HG02588 (cell line): ENCODE data around the gene COL8A2.
A peak's percentile ranks its signal among the peaks of the same experiment; 100 is the strongest.

Experiments
- ATAC-seq: cut with Tn5 transposase; IDR thresholded peaks from one replicate; pipeline ENCODE4 v1.9.1; 2021; ENCODE audit warnings: mild to moderate bottlenecking, moderate library complexity; ENCODE audit not compliant: unreplicated experiment

COL8A2 gene

DNA sequence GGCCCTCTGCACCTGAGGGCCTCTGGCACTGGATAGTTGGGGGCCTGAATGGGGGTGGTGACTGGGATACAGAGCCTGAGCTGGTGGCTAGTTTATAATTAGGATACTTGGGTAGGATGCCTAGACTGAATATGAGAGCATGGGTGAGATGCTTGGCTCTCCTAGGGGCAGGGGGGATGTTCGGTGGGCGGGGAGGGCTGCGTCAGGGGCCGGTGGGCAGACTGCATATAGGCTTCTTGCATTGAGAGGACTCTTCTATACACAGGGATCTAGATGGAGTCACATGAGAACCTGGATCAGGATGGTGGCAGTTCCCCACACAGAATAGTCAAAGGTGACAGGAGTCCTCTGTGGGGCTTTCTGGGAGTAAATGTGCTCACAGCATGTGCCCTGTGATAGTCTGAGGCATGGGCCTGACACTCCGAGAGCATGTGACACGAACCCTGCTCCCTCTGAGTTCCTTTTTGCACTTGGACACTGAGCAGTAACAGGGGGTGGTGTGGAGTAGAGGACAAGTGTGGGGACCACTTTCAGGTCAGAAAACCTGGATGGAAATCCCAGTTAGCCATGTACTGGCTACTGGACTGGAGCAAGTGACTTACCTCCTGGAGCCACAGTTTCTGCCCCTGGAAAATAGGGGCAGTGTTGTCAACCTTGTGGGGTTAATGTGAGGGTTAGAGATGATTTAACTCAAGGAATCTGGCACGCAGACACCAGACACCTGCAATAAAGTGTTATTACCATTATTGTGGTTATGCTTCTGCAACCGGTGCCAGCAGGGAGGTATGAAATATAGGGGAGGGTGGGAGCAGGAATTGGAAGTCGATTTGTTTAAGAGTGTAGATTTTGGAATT lies 33.2 kb upstream of the COL8A2 start:
- no peak for ATAC-seq

DNA sequence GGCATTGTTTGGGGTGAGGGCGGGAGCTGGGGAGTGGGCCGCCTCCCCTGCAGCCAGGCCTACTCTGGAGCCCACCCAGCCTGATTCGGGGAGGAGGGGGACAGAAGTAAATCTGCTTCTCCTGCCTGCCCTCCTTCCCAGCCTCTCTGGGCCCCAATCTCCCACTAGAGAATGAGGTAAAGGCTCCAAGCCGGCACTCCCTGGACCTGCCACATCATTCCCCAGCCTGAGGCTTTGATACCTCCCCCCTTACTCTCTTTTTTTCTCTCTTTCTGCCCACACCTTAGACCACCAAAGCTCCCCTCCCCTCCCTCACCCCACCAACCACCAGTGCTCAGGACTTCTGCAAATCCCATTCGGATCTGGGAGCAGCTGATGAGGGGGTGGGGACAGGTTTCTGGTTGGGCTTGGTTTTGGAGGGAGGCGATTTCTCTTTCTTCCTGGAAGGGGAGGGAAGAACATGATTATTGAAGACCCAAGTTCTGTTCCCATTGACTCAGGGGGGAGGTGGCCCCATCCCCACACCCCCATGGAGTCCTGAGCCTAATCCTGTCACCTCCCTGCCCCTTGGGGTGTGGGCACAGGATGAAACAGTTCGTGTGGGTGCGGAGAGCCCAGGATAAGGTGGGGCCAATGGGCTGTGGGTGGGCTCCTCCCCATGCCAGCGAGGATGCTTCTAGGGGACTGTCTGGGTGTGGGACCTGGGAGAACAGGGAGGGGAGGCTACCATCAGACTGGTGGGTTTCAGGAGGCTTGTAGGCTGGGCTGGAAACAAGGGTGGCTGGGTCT lies 32.3 kb upstream of the COL8A2 start:
- ATAC-seq = no peak

DNA sequence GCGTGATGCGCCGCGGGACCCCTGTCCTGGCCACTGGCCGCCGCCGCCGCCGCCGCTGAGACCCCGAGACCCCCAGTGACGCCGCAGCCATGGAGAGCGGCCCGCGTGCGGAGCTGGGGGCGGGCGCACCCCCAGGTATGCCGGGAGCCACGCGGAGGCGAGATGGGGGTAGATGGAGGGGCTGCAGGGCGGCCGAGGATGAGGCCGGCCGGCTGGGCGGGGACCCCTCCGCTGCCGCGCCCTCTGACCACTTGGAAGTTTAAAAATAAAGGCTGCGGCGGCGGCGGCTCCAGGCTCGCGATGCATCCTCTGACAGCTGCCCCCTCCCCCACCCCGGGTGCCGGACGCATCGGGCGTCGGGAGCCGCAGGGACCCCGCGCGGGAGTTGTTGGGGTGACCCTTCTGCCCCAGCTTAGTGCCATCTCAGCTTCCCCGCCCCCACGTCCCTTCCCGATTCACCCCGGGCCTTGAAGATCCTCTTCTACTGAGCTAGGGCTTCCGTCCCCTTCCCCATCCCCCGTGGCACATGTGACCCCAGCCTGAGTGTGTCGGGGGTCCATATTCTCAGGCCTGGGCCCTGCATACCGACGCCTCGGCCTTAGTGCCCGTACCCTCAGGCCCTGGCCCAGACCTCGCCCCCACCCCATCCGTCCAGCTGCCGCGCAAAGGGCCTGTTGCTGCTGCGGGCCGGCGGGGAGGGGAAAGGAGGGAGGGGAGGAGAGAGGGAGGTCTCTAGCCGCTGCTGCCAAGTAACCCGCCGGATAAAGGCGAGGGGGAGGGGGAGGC lies 31.5 kb upstream of the COL8A2 start:
- peak; percentile 6 for ATAC-seq

DNA sequence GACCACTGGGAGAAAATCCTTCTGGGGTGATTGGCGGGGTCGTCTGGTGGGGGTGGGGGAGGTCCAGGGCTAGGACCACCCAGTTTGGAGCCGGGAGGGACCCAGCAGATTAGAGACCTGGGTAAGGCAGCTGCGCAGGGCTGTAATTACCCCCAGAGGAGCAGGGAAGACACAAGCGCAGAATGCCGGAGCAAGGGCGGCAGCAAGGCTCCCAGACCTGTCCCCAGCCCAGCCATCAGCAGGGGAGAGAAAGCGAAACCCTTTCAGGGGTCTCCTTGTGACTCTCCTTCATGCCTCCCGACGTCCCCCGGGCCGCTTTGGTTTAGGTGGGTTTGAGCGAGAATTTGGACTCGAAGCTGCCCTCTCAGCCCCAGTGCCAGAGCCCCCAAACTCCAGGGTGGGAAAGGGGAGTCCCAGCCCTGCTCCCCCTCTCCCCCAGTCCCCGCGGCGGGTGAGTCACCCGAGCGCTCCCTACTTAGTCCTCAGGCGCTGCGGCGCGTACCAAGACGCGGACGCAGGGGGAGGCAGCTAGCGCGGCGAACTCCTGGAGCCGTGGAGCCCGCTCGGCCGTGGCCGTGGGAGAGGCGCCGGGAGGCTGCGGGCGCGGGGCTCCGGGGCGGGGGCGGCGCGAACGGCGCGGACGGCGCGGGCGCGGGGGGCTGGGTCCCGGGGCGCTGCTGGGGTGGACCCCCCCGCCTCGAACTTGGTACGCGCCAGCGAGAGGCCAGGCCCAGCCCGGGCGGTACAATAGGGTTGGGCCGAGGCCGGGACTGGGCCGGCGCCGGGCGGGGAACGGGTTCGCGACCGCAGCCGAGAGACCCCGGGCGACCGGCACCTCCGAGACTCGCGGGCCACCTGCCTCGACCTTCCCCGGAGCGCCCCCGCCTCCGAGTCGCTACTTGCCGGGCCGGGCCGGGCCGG lies 30.6 kb upstream of the COL8A2 start, which contains the start of gene MAP7D1:
MAP7D1 (plus strand) TSS at position 753 of the 921 bp plus-strand sequence. CDS start 258 bp downstream, outside the sequence.
- peak; percentile 54 for ATAC-seq

DNA sequence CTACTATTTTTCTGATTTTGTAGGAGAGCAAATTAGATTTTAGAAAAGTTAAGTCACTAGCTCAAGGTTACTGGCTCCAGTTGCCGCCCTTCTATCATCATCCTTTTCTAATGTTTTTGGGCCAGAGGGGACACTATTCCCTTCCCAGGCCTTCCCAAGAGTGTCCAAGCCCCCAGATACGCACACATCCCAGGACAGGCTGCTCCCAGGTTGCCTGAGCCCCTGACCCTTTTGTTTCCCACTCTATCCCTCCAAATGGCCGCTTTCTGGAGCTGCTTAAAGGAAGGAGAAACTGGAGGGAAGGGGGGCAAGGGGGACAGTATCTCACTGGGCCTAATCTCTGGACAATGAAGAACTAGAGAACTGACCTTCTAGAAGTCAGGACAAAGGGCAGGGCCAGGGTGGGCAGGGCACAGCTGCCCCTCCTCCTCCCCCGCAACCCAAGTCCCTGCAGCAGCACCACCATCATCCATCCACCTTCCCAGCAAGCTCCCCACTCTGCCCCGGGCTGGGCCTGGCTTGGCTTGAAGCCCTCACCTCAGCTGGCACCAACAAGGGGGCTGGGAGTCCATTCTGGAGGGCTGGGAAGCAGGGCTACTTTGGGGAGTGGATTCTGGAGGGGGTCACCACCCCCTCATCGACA lies 29.9 kb upstream of the COL8A2 start:
- no peak for ATAC-seq

DNA sequence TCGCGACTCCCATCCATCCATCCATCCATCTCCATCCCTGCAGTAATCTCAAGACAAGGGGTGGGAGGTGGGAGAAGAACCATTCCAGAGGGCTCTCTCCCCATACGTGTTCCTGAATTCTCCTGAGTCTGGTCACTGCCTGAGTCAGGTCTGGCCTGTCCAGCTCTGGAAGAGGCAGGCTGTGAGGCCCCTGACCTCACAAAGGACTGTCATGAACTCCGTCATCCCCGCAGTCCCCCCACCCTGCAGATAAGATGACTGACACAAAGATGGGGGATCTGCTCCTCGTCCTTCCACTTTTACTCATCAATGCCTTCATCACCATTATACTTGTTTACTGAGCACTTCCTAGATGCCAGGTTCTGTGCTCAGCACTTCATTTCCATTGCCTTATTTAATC lies 29.3 kb upstream of the COL8A2 start:
- ATAC-seq = no peak

DNA sequence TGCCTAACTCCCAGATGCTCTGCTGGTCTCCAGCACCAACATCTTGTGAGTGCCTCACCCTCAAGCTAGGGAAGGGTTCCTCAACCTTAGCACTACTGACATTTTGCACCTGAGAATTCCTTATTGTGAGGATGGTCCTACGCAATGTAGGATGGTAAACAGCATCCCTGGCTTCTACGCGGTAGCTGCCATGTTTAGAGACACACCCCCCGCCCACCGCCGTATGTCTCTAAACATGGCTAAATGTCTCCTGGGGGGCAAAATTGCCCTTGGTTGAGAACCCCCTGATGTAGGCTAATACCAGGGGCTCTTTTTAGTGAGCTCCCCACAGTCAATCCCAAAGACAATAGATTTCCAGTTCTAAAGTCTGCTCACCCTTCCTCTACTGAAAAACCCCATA lies 28.5 kb upstream of the COL8A2 start:
- ATAC-seq = no peak

DNA sequence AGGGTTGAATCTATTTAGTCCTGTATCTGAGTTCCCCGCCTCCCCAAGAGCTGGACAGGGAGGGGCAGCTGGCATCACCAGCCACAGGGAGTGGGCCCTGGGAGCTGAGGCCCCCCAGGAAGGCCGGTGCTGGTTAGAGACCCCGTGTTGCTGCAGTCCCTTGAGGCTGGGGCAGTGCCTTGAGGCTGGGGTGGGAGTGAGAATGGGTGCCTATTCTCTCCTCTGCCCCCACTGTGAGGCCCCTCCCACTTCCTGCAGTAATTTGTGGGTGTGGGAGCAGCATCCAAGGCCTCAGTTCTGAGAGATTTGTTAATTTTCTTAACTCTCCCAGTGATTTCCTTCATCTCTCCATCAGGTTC lies 26.8 kb upstream of the COL8A2 start:
- ATAC-seq = no peak

DNA sequence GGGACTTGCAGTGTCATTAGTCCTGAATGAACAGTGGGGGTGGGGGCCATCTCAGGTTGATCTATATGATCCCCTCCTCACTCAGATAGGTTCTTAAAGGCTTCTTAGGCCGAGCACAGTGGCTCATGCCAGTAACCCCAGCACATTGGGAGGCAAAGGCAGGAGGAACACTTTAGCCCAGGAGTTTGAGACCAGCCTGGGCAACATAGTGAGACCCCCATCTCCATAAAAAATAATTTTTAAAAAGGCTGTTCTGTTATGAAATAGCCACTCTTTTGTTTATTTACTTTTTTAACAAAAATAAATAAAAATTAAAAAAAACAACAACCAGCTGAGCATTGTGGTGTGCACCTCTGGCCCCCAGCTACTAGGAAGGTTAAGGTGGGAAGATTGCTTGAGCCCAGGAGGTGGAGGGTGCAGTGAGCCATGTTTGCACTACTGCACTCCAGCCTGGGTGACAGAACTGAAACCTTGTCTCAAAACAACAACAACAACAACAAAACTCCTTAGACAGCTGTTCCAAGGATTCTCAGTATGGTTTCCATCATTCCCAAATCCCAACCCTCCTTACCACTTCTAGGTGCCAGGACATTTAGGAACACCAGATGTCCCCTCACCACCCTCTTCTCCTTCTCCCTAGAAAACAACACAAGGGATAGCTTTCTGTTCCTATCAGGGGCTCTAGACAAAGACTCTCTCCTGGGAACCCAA lies 26.3 kb upstream of the COL8A2 start:
- ATAC-seq = no peak

DNA sequence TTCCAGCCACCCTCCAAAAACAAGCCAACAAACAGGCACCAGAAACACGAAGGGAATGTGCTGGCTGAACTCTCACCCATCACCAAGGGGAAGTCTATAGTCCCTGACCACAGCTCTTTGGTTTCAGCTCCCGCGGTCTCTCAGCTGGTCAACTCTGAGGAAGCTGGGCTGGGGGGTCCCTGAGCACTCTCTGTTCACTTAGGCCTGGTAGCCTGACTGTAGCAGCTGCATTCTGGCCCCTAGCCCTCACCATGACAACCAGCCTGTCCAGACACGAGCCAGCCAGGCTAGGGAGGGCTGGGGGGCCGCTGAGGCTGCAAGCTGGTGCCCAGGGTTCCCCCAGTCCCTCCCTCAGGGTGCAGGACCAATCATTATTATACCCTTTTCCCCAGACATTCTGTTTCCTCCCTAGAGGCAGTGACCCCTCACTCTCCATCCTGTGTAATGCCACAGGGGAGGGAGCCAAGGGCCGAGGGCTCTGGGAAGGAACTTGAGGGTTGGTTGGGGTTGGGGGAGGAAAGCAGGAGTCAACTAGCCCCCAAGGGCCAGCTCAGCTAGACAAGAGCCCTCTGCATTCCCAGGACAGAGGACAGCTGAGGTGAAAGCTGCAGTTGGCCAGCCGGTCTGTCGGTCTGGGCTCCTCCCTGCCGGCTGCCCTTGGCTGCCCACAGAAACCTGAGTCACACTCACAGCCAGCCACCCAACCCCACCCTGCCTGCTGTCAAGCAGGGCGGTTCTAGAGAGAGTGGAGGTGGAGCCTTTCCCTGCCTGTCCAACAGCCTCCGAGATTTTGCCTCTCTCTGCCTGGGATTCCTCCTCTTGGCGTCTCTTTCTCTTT lies 25.5 kb upstream of the COL8A2 start:
- peak; percentile 43 for ATAC-seq

DNA sequence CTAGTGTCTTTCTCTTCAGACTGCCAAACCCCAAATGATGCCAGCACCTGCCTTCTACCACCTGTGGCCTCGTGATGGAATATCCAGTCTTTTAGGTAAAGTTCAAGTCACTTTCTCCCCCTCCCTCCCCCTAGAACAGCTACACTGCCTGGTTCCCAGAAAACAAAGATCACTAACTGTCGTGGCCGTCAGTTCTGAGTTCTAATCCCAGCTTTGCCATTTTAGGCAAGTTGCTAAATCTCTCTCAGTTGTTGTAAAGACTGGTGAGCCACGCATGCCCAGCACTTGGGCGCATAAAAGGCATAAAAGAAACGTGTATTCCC lies 24.9 kb upstream of the COL8A2 start:
- no peak for ATAC-seq

DNA sequence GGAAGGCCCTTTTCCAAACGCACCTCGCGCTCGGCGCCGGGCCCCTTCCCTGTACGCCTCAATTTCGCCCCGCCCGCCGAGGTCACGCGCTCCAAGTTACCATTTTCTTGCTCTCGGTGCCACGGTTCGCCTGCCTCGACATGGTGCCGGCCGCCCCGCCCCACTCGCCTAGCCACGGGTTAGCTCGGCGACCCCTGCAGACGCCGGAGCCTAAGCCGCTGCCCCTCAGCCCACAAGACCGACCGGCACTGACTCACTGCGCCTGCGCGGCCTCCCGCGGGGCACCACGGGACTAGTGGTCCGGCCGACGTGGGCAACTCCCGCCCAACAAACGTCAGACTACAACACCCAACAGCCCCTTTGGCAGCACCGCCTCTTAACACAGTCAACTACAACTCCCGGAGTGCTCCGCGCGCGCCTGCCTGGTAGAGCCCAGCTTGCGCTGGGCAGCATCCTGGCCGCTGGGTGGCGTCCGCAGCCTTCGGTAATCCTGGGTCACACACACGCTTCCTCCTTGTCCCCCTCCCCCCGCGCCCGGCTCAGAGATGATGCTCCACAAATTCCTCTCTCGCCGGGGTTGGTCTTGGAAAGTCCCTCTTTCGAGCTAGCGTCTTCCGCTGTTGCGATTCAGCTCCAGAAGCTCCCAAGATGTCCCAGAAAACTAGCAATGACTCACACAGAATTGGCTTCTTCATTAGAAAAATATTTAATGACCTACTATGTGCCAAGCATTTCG lies 24.4 kb upstream of the COL8A2 start, which contains the start of gene TRAPPC3:
TRAPPC3 (minus strand) TSS at position 250 of the 736 bp plus-strand sequence; CDS start at position 142, 108 bp downstream.
- ATAC-seq = peak; percentile 83

DNA sequence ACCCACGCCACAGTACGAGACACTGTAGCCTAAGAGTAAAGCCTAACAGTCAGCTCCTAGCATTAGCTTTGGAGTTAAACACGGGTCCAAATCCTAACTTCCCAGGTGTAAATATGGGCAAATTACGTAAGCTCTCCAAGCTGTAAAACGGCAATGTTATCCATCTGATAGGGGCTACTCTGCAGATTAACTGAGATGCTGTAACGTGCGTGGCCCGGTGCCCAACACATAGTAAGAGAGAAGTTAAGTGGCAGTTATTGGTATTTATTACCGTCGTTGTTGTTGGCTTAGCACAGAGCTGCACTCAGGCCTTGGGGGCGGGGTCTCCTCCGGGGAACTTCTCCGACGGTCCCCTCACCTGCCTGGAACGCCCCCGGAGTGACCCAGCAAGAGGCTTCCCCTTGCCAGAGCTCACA lies 23.8 kb upstream of the COL8A2 start:
- no peak for ATAC-seq

DNA sequence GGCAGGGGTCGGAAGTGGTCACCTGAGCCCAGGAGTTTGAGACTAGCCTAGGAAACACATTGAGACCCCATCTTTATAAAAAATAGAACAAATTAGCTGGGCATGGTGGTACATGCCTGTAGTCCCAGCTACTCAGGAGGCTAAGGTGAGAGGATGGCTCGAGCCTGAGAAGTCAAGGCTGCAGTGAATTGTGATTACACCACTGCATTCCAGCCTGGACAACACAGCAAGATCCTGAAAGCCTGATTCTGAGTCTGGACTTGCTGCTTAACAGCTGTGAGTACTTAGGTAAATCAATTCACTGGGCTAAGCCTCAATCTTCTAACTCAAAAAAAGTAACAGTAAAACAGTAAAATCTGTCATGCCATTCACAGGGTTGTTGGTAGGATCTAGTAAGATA lies 19.4 kb upstream of the COL8A2 start:
- ATAC-seq = no peak

DNA sequence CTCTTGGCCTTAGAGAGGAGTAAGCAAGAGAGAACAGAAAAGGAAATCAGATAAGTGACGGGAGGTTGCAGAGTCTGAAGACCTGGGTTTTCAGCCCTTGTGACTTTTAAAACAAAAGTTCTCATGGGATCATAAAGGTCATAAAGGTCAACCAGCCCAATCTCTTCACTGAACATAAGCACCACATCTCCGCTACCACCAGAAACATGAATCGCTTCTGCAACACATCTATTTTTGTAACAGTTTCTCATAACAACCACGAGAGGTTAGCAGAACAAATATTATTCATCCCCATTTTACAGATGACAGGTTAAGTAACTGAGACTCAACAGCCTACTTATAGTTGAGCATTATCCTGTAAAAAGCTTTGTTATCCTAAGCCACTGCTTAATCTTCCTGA lies 18.4 kb upstream of the COL8A2 start:
- ATAC-seq = no peak

DNA sequence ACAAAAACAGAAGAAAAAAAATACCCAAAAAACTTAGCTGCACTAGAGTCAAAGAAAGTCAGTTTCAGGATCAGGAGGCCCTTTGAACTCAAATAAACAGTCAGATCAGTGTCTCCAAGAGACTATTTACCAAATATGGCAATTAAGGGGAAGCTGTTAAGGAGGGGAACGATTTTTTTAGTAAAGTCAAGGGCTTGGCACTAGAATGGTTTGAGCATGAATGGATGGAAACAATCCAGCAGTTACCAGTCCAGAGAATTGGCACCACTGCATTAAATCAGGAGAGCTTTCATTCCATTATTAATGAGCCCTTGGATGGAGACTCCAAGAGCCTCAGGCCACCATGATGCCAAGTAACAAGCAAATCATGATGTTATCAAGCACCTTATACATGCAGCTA lies 17.1 kb upstream of the COL8A2 start:
- no peak for ATAC-seq

DNA sequence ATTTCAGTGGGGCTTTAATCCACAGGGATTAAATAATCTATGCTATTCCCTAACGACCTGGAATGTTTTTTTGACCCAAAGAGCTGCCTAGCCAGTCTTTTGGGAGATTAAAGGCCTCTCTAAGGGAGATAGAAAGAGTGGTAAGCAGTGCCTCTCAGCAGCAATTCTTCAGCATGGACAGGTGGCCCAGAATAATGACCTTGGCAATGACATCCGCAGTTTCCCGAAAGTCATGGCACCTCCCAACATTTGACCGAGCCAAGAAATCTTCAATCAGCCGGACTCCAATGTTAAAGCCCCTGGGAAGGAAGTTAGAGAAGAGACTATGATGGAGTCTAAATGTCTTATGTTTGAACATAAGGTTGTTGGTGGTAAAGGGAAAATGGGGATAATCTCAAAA lies 14.5 kb upstream of the COL8A2 start:
- no peak for ATAC-seq

DNA sequence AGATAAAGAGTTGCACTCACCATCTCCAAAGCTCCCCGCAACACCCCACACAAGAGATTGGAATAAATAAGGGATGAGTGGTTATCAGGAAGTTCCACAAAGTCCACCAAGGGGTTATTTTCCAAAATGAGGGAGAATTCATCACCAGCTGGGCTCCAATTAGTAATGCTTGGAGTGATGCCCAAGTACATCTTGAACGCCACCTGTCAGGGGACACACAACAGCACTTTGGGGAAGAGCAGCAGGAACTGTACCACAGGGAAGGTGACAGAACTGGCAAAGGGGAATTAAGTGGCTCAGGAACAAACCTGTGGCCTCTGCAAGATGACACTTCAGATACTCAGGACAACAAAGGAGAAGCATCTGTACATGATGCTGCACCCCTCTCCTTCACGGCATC lies 12.8 kb upstream of the COL8A2 start:
- no peak for ATAC-seq
